ENCODE results near the gene CELF5.

DNA sequence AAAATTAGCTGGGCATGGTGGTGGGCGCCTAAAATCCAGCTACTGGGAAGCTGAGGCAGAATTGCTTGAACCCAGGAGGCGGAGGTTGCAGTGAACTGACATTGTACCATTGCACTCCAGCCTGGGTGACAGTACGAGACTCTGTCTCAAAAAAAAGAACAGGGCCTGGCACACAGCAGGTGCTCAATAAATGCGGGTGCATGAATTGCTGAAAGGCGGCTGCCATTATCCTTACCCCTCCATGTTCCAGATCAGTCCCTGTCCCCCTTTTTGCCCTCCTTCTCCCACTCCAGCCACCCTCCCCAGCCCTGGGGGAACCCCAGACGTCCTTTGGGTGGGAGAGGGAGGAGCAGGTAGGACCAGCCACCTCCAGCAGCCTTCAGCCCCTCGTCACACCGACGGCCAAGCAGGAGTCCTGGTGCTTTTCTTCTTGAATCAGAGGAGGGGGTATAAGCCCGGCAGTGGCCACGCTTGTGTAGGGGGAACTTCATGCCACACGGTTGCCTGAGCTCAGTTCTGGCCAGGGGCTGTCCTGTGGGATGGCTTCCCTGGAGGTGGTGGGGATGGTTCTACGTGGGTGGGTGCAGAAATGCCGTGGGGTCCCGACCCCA is 121.5 kb downstream of the CELF5 start:
- TF ChIP-seq, protein P1, sequence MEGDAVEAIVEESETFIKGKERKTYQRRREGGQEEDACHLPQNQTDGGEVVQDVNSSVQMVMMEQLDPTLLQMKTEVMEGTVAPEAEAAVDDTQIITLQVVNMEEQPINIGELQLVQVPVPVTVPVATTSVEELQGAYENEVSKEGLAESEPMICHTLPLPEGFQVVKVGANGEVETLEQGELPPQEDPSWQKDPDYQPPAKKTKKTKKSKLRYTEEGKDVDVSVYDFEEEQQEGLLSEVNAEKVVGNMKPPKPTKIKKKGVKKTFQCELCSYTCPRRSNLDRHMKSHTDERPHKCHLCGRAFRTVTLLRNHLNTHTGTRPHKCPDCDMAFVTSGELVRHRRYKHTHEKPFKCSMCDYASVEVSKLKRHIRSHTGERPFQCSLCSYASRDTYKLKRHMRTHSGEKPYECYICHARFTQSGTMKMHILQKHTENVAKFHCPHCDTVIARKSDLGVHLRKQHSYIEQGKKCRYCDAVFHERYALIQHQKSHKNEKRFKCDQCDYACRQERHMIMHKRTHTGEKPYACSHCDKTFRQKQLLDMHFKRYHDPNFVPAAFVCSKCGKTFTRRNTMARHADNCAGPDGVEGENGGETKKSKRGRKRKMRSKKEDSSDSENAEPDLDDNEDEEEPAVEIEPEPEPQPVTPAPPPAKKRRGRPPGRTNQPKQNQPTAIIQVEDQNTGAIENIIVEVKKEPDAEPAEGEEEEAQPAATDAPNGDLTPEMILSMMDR (conservative IDR thresholded peaks at IDR 0.05) = no peak
- no peak for TF ChIP-seq EZH2 (IDR thresholded peaks at IDR 0.05; ENCODE audit: low read depth)

All from PC-9 (cell line).